Activated CD8-positive, alpha-beta memory T cell treated with anti-CD3 and anti-CD28 coated beads for 24 hours (primary cell): ENCODE results near the gene ALK.
"Not testable (repeated sequence)": the region's sequence is repeated elsewhere in the genome, so short reads cannot be mapped to it uniquely, and the experiment has no call there.

ENCODE experiments used
- DNase-seq: peaks from one replicate; pipeline ENCODE4 v3.0.0-alpha.2; 2020

ALK gene

GRCh38 chr2:29837925-29838324 lies 83.5 kb downstream of the ALK start:
- no peak for DNase-seq

GRCh38 chr2:29834624-29835023 lies 86.8 kb downstream of the ALK start:
- no peak for DNase-seq

GRCh38 chr2:29834036-29834540 lies 87.3 kb downstream of the ALK start:
- DNase-seq: no peak

GRCh38 chr2:29831560-29831959 lies 89.8 kb downstream of the ALK start:
- DNase-seq: no peak

GRCh38 chr2:29829841-29830240 lies 91.5 kb downstream of the ALK start:
- DNase-seq: no peak

- not testable (repeated sequence) for DNase-seq
Measured at GRCh38 chr2:29824145-29824544, 97.2 kb downstream of the ALK start.

GRCh38 chr2:29821591-29821990 lies 99.8 kb downstream of the ALK start:
- DNase-seq: no peak

- DNase-seq: no peak
Measured at GRCh38 chr2:29819570-29819969, 101.8 kb downstream of the ALK start.

GRCh38 chr2:29817801-29818680 lies 103.3 kb downstream of the ALK start:
- no peak for DNase-seq

- no peak for DNase-seq
Measured at GRCh38 chr2:29817299-29817698, 104.1 kb downstream of the ALK start.

GRCh38 chr2:29816651-29817050 lies 104.7 kb downstream of the ALK start:
- DNase-seq: no peak

- no peak for DNase-seq
Measured at GRCh38 chr2:29811378-29811777, 110.0 kb downstream of the ALK start.

GRCh38 chr2:29810956-29811355 lies 110.4 kb downstream of the ALK start:
- no peak for DNase-seq

- DNase-seq: no peak
Measured at GRCh38 chr2:29808321-29808720, 113.1 kb downstream of the ALK start.

- DNase-seq: no peak
Measured at GRCh38 chr2:29807082-29807481, 114.3 kb downstream of the ALK start.

GRCh38 chr2:29806461-29806860 lies 114.9 kb downstream of the ALK start:
- DNase-seq: no peak

GRCh38 chr2:29804671-29805070 lies 116.7 kb downstream of the ALK start:
- DNase-seq: no peak

- no peak for DNase-seq
Measured at GRCh38 chr2:29803537-29803936, 117.8 kb downstream of the ALK start.

GRCh38 chr2:29802986-29803385 lies 118.4 kb downstream of the ALK start:
- no peak for DNase-seq

- no peak for DNase-seq
Measured at GRCh38 chr2:29799628-29800027, 121.8 kb downstream of the ALK start.

GRCh38 chr2:29797916-29798315 lies 123.5 kb downstream of the ALK start:
- DNase-seq: no peak

- no peak for DNase-seq
Measured at GRCh38 chr2:29796446-29796845, 124.9 kb downstream of the ALK start.

- no peak for DNase-seq
Measured at GRCh38 chr2:29789911-29790485, 131.4 kb downstream of the ALK start.
